Fibroblast of skin of scalp (primary cell): ENCODE results near the gene DVL2.

Source experiments
- DNase-seq: peaks from one replicate; pipeline ENCODE4 v3.0.0-alpha.2; 2013

DVL2 gene

GRCh38 chr17:7219229-7219811 lies 15.0 kb downstream of the DVL2 start:
- no peak for DNase-seq

GRCh38 chr17:7218758-7219157 lies 15.6 kb downstream of the DVL2 start:
- DNase-seq: no peak

- no peak for DNase-seq
Observed at GRCh38 chr17:7218166-7218565, 16.2 kb downstream of the DVL2 start.

- DNase-seq: peak; percentile 84
Observed at GRCh38 chr17:7217113-7217987, 17.0 kb downstream of the DVL2 start.

- DNase-seq: no peak
Observed at GRCh38 chr17:7216242-7217112, 17.8 kb downstream of the DVL2 start.

- DNase-seq: peak; percentile 33
Observed at GRCh38 chr17:7215652-7216180, 18.6 kb downstream of the DVL2 start.

GRCh38 chr17:7215136-7215638 lies 19.1 kb downstream of the DVL2 start:
- no peak for DNase-seq

- peak; percentile 98 for DNase-seq
Observed at GRCh38 chr17:7214300-7215135, 19.8 kb downstream of the DVL2 start.

- peak; percentile 81 for DNase-seq
Observed at GRCh38 chr17:7213895-7214299, 20.4 kb downstream of the DVL2 start.

GRCh38 chr17:7211491-7212273 lies 22.6 kb downstream of the DVL2 start:
- DNase-seq: no peak

- DNase-seq: no peak
Observed at GRCh38 chr17:7208754-7209460, 25.4 kb downstream of the DVL2 start.

GRCh38 chr17:7208027-7208571 lies 26.2 kb downstream of the DVL2 start:
- DNase-seq: no peak

- DNase-seq: no peak
Observed at GRCh38 chr17:7207120-7208001, 27.0 kb downstream of the DVL2 start.

GRCh38 chr17:7205561-7205960 lies 28.8 kb downstream of the DVL2 start:
- no peak for DNase-seq

- peak; percentile 87 for DNase-seq
Observed at GRCh38 chr17:7204828-7205461, 29.4 kb downstream of the DVL2 start.

GRCh38 chr17:7204336-7204735 lies 30.0 kb downstream of the DVL2 start:
- DNase-seq: peak; percentile 54

- DNase-seq: no peak
Observed at GRCh38 chr17:7203391-7203790, 30.9 kb downstream of the DVL2 start.
